GM18870 (cell line): ENCODE measurements around the gene PPIG.
A peak's percentile ranks its signal among the peaks of the same experiment; 100 is the strongest.
"Not testable (repeated sequence)": the region's sequence is repeated elsewhere in the genome, so short reads cannot be mapped to it uniquely, and the experiment has no call there.

ENCODE experiments used
- ATAC-seq: cut with Tn5 transposase; IDR thresholded peaks from one replicate; pipeline ENCODE4 v1.9.1; 2021; ENCODE audit warnings: moderate library complexity; ENCODE audit not compliant: unreplicated experiment

Gene PPIG

DNA sequence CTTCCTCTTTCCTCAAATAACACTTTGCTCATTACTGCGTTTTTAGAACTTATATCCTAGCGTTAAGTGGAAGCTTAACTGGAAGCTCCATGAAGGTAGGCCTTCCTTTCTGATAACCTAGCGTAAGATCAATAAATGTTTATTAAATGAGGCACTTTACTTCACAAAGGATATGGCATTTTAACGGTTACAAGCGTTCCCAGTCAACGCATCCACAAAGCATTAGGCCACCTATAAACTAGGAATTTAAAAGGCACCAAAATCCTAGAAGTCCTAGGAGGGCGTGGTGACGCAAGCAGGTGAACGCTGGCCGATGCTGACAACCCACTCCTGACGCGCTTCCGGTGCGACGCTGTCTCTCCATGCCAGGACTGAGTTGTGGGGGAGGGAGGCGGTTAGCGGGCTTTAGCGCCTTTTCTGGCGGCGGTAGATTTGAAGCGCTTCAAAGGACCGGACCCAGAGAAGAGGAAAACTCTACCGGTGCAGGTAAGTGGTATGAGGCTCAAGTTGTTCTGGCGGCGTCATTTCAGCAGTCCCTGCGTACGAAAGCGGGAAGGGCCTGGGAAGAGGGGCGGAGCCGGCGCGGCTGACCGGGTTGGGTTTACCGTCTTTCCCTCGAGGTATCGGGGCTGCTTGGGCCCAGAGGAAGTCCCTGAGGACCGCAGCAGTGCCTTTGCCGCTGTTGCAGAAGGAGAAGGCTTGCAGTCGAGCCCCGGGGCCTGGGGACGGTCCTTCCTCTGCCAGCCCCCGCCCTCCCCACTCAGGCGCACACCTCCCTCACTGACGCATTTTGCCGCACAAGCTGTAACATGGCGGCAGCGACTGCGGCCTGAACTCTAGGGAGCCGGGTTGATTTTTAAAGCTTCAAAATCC is at the start of gene PPIG:
Gene PPIG, plus strand, starts transcription at position 347 of the 873 bp plus-strand sequence. CDS start 19,691 bp downstream, outside the sequence.
- ATAC-seq, result peak; percentile 75

DNA sequence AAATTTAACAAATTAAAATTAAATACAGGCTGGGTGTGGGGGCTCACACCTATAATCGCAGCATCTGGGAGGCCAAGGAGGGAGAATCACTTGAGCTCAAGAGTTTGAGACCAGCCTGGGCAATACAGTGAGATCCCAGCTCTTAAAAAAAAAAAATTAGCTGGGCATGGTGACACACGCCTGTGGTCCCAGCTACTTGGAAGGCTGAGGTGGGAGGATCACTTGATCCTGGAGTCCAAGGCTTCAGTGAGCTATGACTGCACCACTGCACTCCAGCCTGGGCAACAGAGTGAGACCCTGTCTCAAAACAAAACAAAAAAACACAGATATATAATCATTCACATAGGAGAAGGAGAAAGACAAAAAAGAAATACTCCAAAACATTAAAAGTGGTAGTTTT is 44.7 kb upstream of the PPIG start:
- ATAC-seq, result not testable (repeated sequence)

DNA sequence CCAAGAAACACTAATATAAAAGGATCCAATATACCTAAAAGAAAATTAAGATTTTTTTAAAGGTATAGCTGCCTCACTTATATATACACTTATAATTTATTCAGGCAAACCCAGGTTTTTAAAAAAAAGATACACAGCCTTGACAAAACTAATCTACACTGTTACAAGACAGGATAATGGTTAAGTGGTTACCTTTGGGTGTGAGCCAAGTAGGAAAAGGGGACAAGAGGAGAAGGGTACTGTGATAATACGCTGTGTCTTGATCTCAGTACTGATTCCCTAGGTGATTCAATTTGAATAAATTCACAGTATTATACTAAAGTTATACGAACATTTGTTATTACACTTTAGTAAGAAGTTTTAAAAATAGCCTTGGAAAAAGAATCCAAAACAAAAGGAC is 44.0 kb upstream of the PPIG start:
- no peak for ATAC-seq

GRCh38 chr2:169542433-169542832 is 41.7 kb upstream of the PPIG start:
- ATAC-seq, result no peak

GRCh38 chr2:169546756-169547155 is 37.4 kb upstream of the PPIG start:
- no peak for ATAC-seq

DNA sequence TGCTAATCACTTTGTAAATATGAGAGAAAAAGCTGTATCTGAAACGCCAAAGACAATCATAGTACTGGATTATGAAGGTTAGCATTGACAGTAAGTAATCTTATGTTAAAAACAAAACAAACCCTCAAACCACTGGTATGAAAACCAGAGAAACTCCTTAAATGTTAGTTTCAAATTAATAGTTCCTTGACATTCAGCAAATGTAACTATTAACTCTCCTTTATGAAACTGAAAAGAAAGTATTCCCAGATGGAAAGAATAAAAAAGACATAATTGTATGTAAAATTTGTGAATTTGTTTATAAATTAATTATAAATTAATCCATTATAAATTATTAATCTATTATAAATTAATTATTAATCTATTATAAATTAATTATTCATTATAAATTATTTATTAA is 22.8 kb upstream of the PPIG start:
- no peak for ATAC-seq

DNA sequence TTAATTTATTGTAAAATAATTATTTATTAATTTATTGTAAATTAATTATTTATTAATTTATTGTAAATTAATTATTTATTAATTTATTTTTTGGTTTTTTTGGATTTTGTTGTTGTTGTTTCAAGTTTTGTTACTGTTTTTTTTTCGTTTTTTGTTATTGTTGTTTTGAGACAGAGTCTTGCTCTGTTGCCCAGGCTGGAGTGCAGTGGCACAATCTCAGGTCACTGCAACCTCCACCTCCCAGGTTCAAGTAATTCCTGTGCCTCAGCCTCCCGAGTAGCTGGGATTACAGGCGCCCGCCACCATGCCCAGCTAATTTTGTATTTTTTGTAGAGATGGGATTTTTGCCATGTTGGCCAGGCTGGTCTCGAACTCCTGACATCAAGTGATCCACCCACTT is 22.1 kb upstream of the PPIG start:
- ATAC-seq, result not testable (repeated sequence)

GRCh38 chr2:169562519-169562918 is 21.6 kb upstream of the PPIG start:
- ATAC-seq, result no peak

- ATAC-seq, result no peak
These were observed 18.5 kb upstream of the PPIG start for GRCh38 chr2:169565686-169566085.

DNA sequence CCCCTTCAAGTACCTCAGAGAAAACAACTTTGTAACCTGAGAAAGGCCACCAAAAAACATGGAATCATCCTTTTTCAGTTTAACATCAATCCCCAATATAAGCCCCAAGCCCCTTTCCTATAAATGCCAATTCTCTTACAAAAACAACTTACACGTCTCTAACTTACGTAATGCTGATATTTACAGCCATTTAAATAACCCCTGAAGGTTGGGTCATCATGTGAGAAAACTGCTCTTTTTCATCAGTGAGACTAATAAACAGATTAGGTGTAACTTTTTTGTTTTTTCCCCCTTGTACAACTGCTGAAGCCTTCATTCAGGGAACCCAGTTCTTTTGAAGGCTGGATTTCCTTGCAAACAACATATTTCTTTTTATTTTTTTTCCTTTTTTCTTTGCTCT is 14.2 kb upstream of the PPIG start:
- no peak for ATAC-seq

- not testable (repeated sequence) for ATAC-seq
These were observed 13.4 kb upstream of the PPIG start for GRCh38 chr2:169570752-169571151.

DNA sequence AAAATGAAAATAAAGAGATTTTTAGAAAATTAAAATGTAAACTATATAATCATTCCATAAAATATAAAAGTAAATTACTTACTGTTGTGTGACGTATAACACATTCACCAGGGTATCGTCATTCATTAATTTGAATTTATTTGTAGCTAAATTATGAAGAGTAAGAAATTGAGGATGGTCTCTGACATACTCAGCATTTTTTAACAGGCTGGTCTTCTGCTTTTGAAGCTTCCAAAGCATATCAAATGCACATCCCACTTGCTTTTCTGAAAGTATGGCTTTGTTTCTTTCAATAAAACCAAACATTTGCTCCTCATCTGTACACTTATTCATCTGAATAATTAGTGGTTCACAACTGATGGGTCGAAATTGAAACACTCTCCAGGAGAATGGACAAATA is 12.6 kb upstream of the PPIG start:
- no peak for ATAC-seq

- no peak for ATAC-seq
These were observed 12.0 kb upstream of the PPIG start for GRCh38 chr2:169572189-169572588.

DNA sequence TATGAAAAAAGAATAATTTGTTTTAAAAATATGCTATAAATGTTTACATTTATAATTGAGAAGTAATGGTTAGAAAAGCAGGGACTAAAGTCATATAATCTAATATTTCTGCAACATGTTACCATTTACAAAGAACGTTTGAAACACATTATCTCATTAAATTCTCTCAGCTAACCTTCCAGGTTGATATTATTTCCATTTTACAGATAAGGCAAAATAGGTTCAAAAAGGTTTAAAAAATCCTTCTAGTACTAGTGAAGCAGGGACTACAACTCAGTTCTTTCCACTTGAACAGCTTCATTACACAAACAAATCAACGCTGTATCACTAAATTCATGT is 11.4 kb upstream of the PPIG start:
- ATAC-seq, result no peak

DNA sequence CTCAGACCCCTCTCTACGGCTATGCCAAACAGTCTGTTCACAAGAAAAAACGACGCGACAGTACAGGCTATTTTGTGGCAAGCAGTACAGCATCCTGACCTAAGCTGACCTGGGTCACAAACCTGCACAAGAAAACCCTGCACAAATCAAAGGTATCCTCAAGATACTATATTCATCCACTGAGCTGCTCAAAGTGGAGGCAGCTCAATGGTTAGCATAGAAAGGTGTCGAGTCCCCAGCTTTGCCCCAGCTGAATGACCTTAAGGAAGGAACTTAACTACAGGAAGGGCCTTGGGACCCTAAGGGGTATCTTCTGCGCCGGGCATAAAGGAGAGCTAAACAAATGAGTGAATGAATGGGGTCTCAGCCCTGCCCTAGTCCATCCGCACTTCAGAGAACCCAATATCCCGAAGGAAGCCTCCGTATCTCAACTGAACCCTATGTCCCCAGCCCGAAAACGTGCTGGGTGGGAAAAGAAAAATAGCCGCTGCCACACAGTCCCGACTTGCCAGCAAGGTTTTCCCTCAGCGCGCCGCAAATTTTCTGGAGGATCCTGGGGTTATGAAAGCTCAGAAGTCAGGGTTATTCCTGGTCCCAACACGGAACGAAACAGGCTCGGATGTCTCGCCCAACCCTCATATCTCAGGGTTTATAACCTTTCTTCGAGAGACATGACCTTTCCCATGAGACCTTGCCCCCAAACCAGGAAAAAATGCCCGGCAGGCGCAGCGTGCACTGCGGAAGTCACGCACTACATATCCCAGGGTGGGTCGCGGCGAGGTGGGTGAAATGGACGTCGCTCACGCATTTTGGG is 10.8 kb upstream of the PPIG start, which contains the start of gene FASTKD1:
Gene FASTKD1, minus strand, starts transcription at position 706 of the 814 bp plus-strand sequence. CDS start 1,836 bp downstream, outside the sequence.
- ATAC-seq, result peak; percentile 99

- no peak for ATAC-seq
These were observed 10.2 kb upstream of the PPIG start for GRCh38 chr2:169573974-169574299.

- ATAC-seq, result not testable (repeated sequence)
These were observed 9.6 kb upstream of the PPIG start for GRCh38 chr2:169574539-169574938.

- ATAC-seq, result not testable (repeated sequence)
These were observed 8.9 kb upstream of the PPIG start for GRCh38 chr2:169575264-169575663.

DNA sequence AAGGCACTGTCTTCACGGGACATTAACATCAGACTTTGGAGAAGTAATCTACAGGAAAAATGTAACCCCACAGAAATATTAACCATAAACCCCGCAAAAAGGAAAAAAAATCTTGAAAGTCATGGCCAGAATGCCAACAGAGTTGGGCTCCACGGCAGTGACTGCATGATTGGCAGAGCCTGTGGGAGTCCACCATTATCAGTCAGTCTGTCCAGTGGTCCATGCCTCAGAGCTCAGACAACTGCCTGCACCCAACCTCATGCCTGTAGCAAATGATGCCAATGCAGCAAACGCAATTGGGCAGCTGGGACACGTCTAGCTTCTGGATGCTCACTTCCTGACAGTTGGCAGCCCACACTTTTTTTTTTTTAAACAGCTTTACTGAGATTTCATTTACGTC is 5.1 kb upstream of the PPIG start:
- no peak for ATAC-seq

DNA sequence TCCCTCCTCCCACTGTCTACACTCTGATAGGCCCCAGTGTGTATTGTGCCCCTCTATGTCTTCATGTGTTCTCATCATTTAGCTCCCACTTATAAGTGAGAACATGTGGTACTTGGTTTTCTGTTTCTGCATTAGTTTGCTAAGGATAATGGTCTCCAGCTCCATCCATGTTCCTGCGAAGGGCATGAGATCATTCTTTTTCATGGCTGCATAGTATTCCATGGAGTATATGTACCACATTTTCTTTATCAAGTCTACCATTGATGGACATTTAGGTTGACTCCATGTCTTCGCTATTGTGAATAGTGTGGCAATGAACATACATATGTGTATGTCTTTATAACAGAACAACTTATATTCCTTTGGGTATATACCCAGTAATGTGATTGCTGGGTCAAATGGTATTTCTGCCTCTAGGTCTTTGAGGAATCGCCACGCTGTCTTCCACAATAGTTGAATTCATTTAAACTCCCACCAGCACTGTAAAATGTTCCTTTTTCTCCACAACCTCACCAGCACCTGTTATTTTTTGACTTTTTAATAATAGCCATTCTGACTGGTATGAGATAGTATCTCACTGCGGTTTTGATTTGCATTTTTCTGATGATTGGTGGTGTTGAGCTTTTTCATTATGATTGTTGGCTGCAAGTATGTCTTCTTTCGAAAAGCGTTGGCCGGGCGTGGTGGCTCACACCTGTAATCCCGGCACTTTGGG is 1.4 kb upstream of the PPIG start:
- not testable (repeated sequence) for ATAC-seq

GRCh38 chr2:169583518-169583917 is 633 bp upstream of the PPIG start:
- ATAC-seq, result no peak
